C4-2B (cell line): ENCODE data around the gene RHPN2.

Experiments used
- CTCF ChIP-seq: fragments of 450-650 bp; conservative IDR thresholded peaks from 2 replicates; pipeline ENCODE4 v1.5.1; 2017; ENCODE audit warnings: mild to moderate bottlenecking
- ZFX ChIP-seq: fragments of 450-650 bp; IDR thresholded peaks from 2 replicates; pipeline ENCODE4 v1.6.1; 2017

GRCh38 chr19:33060586-33060985, 4.1 kb downstream of the RHPN2 start:
- no peak for TF ChIP-seq CTCF
- no peak for TF ChIP-seq ZFX
